GM12878 (cell line): ENCODE measurements around the gene CROCC. TPM values are rescaled to one million over a fixed set of nuclear protein-coding genes. Genes with fewer than 3 reads are reported as not detected.

Experiments
- ATAC-seq: fragments of 200-7000 bp; cut with Tn5 transposase; 3 replicates; pipeline ENCODE4 v1.9.1; 2020; ENCODE audit warnings: mild to moderate bottlenecking, moderate library complexity
- BruUV-seq: library from RNA; stranded (reverse); fragments of 400-500 nt; replicated peaks from 2 replicates; lab custom pipeline; 2021; lab: Mats Ljungman, UMichigan
- CTCF ChIA-PET: fragments of 300-600 bp; sonication (Branson Sonifier 250); formaldehyde crosslinking; extraction: SDS; loops from one replicate; lab custom pipeline; 2021; ENCODE audit warnings: inconsistent platforms; lab: Yijun Ruan, JAX
- POLR2A ChIA-PET: fragments of 350-600 bp; formaldehyde crosslinking; extraction: SDS; loops from one replicate; lab custom pipeline; 2021; ENCODE audit warnings: inconsistent platforms; lab: Charles Lee
- RAD21 ChIA-PET: fragments of 300-600 bp; sonication (Branson Sonifier 250); formaldehyde crosslinking; loops from one replicate; lab custom pipeline; 2023; ENCODE audit warnings: antibody characterized with exemption; ENCODE audit not compliant: unreplicated experiment; lab: Charles Lee
- SMC1A ChIA-PET: fragments of 300-600 bp; sonication (Branson Sonifier 250); formaldehyde crosslinking; loops from one replicate; lab custom pipeline; 2023; ENCODE audit not compliant: unreplicated experiment, uncharacterized antibody; lab: Charles Lee
- DNase-seq: peaks from one replicate; pipeline ENCODE4 v3.0.0-alpha.2; 2011; ENCODE audit warnings: low read depth, low spot score
- FAIRE-seq: peaks from 3 replicates; lab custom pipeline; 2011; peaks lifted over from hg19 to GRCh38; lab: Jason Lieb, UNC
- H2AFZ ChIP-seq: 2 replicates; pipeline ENCODE4 v1.6.0; 2011; ENCODE audit warnings: low read depth, low read length, control low read depth; ENCODE audit not compliant: control insufficient read depth
- H3K27ac ChIP-seq: 2 replicates; pipeline ENCODE4 v1.5.1; 2011; ENCODE audit warnings: control low read depth; ENCODE audit not compliant: control insufficient read depth, insufficient read depth
- H3K27me3 ChIP-seq, 2 experiments: replicated peaks in 1 of 2; 2 replicates each; pipeline versions ENCODE4 v1.6.0 to v1.6.1; 2011; ENCODE audit warnings: low read length in 1 of 2; ENCODE audit not compliant: control insufficient read depth in 2 of 2, insufficient read depth in 2 of 2
- H3K36me3 ChIP-seq, 2 experiments: 2 replicates each; pipeline ENCODE4 v1.5.1; 2011; ENCODE audit warnings: low read length in 1 of 2; ENCODE audit not compliant: control insufficient read depth in 2 of 2, insufficient read depth in 2 of 2
- H3K4me1 ChIP-seq: 2 replicates; pipeline ENCODE4 v1.6.1; 2011; ENCODE audit warnings: mild to moderate bottlenecking, low read length, moderate library complexity, mixed read lengths; ENCODE audit not compliant: control insufficient read depth, insufficient read depth
- H3K4me2 ChIP-seq: 2 replicates; pipeline ENCODE4 v1.6.0; 2011; ENCODE audit warnings: control low read depth; ENCODE audit not compliant: control insufficient read depth, insufficient read depth
- H3K4me3 ChIP-seq: fragments of 200-600 bp; sonication (generic); 2 replicates; pipeline ENCODE4 v1.5.1; 2016
- H3K79me2 ChIP-seq: 2 replicates; pipeline ENCODE4 v1.6.0; 2011; ENCODE audit warnings: low read length; ENCODE audit not compliant: control insufficient read depth, insufficient read depth
- H3K9ac ChIP-seq: 2 replicates; pipeline ENCODE4 v1.8.0; 2011; ENCODE audit warnings: low read length, control low read depth, mixed read lengths; ENCODE audit not compliant: control insufficient read depth, insufficient read depth
- H3K9me3 ChIP-seq: replicated peaks from 3 replicates; pipeline ENCODE4 v1.5.1; 2011; ENCODE audit warnings: mild to moderate bottlenecking, low read length; ENCODE audit not compliant: control insufficient read depth, insufficient read depth
- H4K20me1 ChIP-seq: 2 replicates; pipeline ENCODE4 v1.6.0; 2011; ENCODE audit not compliant: control insufficient read depth, insufficient read depth
- JUNB ChIP-seq: IDR thresholded peaks from 2 replicates; pipeline ENCODE4 v1.6.1; 2016; ENCODE audit warnings: antibody characterized with exemption, mild to moderate bottlenecking
- POLR2AphosphoS5 ChIP-seq: IDR thresholded peaks from 2 replicates; pipeline ENCODE4 v1.6.1; 2011; ENCODE audit warnings: mild to moderate bottlenecking, low read length, inconsistent platforms
- SIN3A ChIP-seq: IDR thresholded peaks from 2 replicates; pipeline ENCODE4 v1.6.1; 2012; ENCODE audit warnings: low read depth, low read length, improper control_type of control experiment
- ZBTB11 ChIP-seq: fragments of 450-650 bp; formaldehyde crosslinking; IDR thresholded peaks from 2 replicates; pipeline ENCODE4 v1.5.0; 2022; ENCODE audit warnings: mild to moderate bottlenecking, missing genetic modification characterization
- WGBS: methylation state at CpG from one replicate; pipeline ENCODE4 v1.1.6; 2016; ENCODE audit warnings: low lambda C conversion rate; ENCODE audit not compliant: insufficient replicate concordance, insufficient coverage; ENCODE audit errors: missing lambda C conversion rate; 5-methylcytosine and 5-hydroxymethylcytosine counted together
- in situ Hi-C: fragments of 300-500 bp; cut with MboI; formaldehyde crosslinking; loops from 9 replicates; pipeline ENCODE4 v1.14.3; 2018; ENCODE audit warnings: mixed read lengths
- intact Hi-C: fragments of 100-400 bp; cut with micrococcal nuclease; formaldehyde crosslinking; loops from one replicate; pipeline ENCODE4 v1.14.2; 2022; ENCODE audit not compliant: unreplicated experiment
- polyA plus RNA-seq, 11 experiments: library from polyadenylated mRNA; depleted of rRNA in 4 of 11; unstranded in 6 of 11; stranded (reverse) in 5 of 11; fragments of >200 nt; fragmentation: Nextera tagmentation in 4 of 11; fragmentation: Illumina TruSeq in 1 of 11; extraction: Ambion mirVana in 4 of 11; extraction: Trizol in 1 of 11; gene quantifications; 1 replicate in 1 of 11; 2 replicates in 10 of 11; pipeline versions ENCODE4 v1.2.1 to v1.2.3, GENCODE V29; 2011 to 2016; ENCODE audit warnings: inconsistent platforms in 2 of 11, missing spikeins in 2 of 11, low read depth in 1 of 11
- total RNA-seq, 4 experiments: library from RNA; depleted of rRNA in 3 of 4; stranded (reverse); fragments of >200 nt in 3 of 4; fragmentation: Illumina TruSeq in 1 of 4; extraction: Trizol in 1 of 4; gene quantifications; 2 replicates each; pipeline versions ENCODE4 v1.2.1 to v1.2.3, GENCODE V29; 2013 to 2021

CROCC gene
- total and polyA plus RNA-seq, 10 of the 15 experiments (the other 5 are each of a cell fraction or from before 2014, with no cell fraction given), result 0.04 to 5.5 (median 2.3) TPM

- Histone ChIP-seq H3K27ac (no peak overlapping the region), H3K9ac (no peak overlapping the region), H3K4me2 (no peak overlapping the region), H3K27me3 (no peaks in the 10 kb centered on the region), H2AFZ (no peak overlapping the region), H3K79me2 (no peaks in the 10 kb centered on the region), H4K20me1 (no peaks in the 10 kb centered on the region), H3K36me3 (no peaks in the 10 kb centered on the region), H3K9me3 (no peaks in the 10 kb centered on the region), H3K4me1 (no peaks in the 10 kb centered on the region), H3K4me3 (no peak overlapping the region)
- ATAC-seq, result no peak
- BruUV-seq, result no TSS peak
- intact Hi-C loops, result no loop called here
- ChIA-PET SMC1A (interaction anchor here (0.9 kb wide), 1 partner anchor 158 kb away, joined by 3 read pairs; no protein-coding TSS in a partner anchor), POLR2A (no interaction called here), RAD21 (interaction anchor here (1.0 kb wide), 1 partner anchor 79 kb away, joined by 3 read pairs; no protein-coding TSS in a partner anchor), CTCF (interaction anchor here (0.7 to 1.6 kb wide), 2 partner anchors 15 to 79 kb away, joined by 3 to 5 read pairs; no protein-coding TSS in a partner anchor)
- DNase-seq, result no peak
- WGBS, result 23% methylated on average over 4 of the region's 7 CpGs
- in situ Hi-C loops, result no loop called here
- TF ChIP-seq POLR2AphosphoS5 (no peak), ZBTB11 (CRISPR knock-in tag) (no peak), SIN3A (no peak), JUNB (no peak)
- no peak for FAIRE-seq
These were observed 45.4 kb downstream of the CROCC start for GRCh38 chr1:16967095-16967575.
